Prostate gland (tissue), 2 donors: ENCODE results near the gene TMEM212. TPM values are rescaled to one million over a fixed set of nuclear protein-coding genes. Genes with fewer than 3 reads are reported as not detected.

ENCODE experiments used
- DNase-seq: peaks from one replicate; pipeline ENCODE4 v3.0.0-alpha.2; 2019; ENCODE audit warnings: low spot score
- H3K27ac ChIP-seq, 2 donors: fragments of 200-600 bp; sonication (generic); 2 replicates each; pipeline ENCODE4 v1.5.1; 2017 to 2019
- H3K27me3 ChIP-seq: fragments of 200-600 bp; sonication (generic); replicated peaks from 2 replicates; pipeline ENCODE4 v1.5.1; 2019; ENCODE audit not compliant: insufficient read depth
- H3K36me3 ChIP-seq, 2 donors: fragments of 200-600 bp; sonication (generic); 1 replicate in 1 of 2; 2 replicates in 1 of 2; pipeline versions ENCODE4 v1.5.1 to v1.8.1; 2017 to 2019
- H3K4me1 ChIP-seq: fragments of 200-600 bp; sonication (generic); replicated peaks from 2 replicates; pipeline ENCODE4 v1.5.1; 2019
- H3K4me3 ChIP-seq, 2 donors: fragments of 200-600 bp; sonication (generic); 2 replicates each; pipeline ENCODE4 v1.5.1; 2017 to 2019
- H3K9me3 ChIP-seq: fragments of 200-600 bp; sonication (generic); 2 replicates; pipeline ENCODE4 v1.5.1; 2017
- POLR2A ChIP-seq: fragments of 450-650 bp; IDR thresholded peaks from one replicate; pipeline ENCODE4 v1.6.1; 2016; ENCODE audit warnings: antibody characterized with exemption, mild to moderate bottlenecking
- POLR2AphosphoS5 ChIP-seq: sonication (generic); formaldehyde crosslinking; IDR thresholded peaks from one replicate; pipeline ENCODE4 v1.6.1; 2017; ENCODE audit warnings: antibody characterized with exemption
- WGBS: methylation state at CpG from one replicate; pipeline ENCODE4 v1.1.5; 2018; 5-methylcytosine and 5-hydroxymethylcytosine counted together
- intact Hi-C: fragments of 100-400 bp; cut with DNase I; formaldehyde crosslinking; loops from one replicate; pipeline ENCODE4 v1.14.2; 2022
- total RNA-seq, 2 donors: library from RNA; depleted of rRNA; stranded (reverse); fragments of >200 nt; gene quantifications; one replicate each; pipeline ENCODE4 v1.1.0, GENCODE V29; 2016
- TF ChIP-seq, protein P1 (sequence below), 4 experiments: fragments of 200-600 bp in 2 of 4; fragments of 450-650 bp in 2 of 4; sonication (generic) in 2 of 4; IDR thresholded peaks; 1 replicate in 3 of 4; 2 replicates in 1 of 4; pipeline ENCODE4 v1.5.1; 2016 to 2019; ENCODE audit warnings: antibody characterized with exemption in 4 of 4, mild to moderate bottlenecking in 2 of 4, moderate library complexity in 2 of 4

TMEM212 gene
- total RNA-seq, 2 donors from 2014 or later = not detected

GRCh38 chr3:171860830-171861535 is 17.8 kb downstream of the TMEM212 start:
- intact Hi-C loops = no loop called here
- no peak for DNase-seq
- WGBS = 20% methylated on average over 6 of the region's 6 CpGs
- H3K4me1 ChIP-seq = no peaks in the 10 kb centered on the region
- no peak overlapping the region for H3K4me3 ChIP-seq
- H3K27me3 ChIP-seq = no peaks in the 10 kb centered on the region
- peak; percentile 48 for TF ChIP-seq POLR2AphosphoS5
- no peak for TF ChIP-seq POLR2A
- H3K27ac ChIP-seq = peak overlapping the region in 1 of 2 donors; percentile 4
- no peaks in the 10 kb centered on the region for H3K36me3 ChIP-seq
- H3K9me3 ChIP-seq = no peaks in the 10 kb centered on the region

GRCh38 chr3:171862392-171862791 is 19.2 kb downstream of the TMEM212 start:
- WGBS = 92% methylated on average over 2 of the region's 2 CpGs
- no peaks in the 10 kb centered on the region for H3K36me3 ChIP-seq
- no peaks in the 10 kb centered on the region for H3K9me3 ChIP-seq
- DNase-seq = no peak
- no peak overlapping the region for H3K27ac ChIP-seq
- no peaks in the 10 kb centered on the region for H3K27me3 ChIP-seq
- intact Hi-C loops = no loop called here
- no peak overlapping the region for H3K4me3 ChIP-seq
- H3K4me1 ChIP-seq = no peaks in the 10 kb centered on the region
- TF ChIP-seq, protein P1, sequence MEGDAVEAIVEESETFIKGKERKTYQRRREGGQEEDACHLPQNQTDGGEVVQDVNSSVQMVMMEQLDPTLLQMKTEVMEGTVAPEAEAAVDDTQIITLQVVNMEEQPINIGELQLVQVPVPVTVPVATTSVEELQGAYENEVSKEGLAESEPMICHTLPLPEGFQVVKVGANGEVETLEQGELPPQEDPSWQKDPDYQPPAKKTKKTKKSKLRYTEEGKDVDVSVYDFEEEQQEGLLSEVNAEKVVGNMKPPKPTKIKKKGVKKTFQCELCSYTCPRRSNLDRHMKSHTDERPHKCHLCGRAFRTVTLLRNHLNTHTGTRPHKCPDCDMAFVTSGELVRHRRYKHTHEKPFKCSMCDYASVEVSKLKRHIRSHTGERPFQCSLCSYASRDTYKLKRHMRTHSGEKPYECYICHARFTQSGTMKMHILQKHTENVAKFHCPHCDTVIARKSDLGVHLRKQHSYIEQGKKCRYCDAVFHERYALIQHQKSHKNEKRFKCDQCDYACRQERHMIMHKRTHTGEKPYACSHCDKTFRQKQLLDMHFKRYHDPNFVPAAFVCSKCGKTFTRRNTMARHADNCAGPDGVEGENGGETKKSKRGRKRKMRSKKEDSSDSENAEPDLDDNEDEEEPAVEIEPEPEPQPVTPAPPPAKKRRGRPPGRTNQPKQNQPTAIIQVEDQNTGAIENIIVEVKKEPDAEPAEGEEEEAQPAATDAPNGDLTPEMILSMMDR (IDR thresholded peaks at IDR 0.05) = no peak
- TF ChIP-seq POLR2A = no peak
- no peak for TF ChIP-seq POLR2AphosphoS5

GRCh38 chr3:171862993-171863521 is 19.9 kb downstream of the TMEM212 start:
- H3K36me3 ChIP-seq = no peaks in the 10 kb centered on the region
- 42% methylated on average over 11 of the region's 11 CpGs for WGBS
- intact Hi-C loops = no loop called here
- no peak overlapping the region for H3K4me3 ChIP-seq
- H3K9me3 ChIP-seq = no peaks in the 10 kb centered on the region
- TF ChIP-seq, protein P1 (IDR thresholded peaks at IDR 0.05) = no peak
- TF ChIP-seq POLR2AphosphoS5 (no peak), POLR2A (no peak)
- H3K4me1 ChIP-seq = no peaks in the 10 kb centered on the region
- H3K27me3 ChIP-seq = no peaks in the 10 kb centered on the region
- no peak overlapping the region for H3K27ac ChIP-seq
- DNase-seq = no peak

DNA sequence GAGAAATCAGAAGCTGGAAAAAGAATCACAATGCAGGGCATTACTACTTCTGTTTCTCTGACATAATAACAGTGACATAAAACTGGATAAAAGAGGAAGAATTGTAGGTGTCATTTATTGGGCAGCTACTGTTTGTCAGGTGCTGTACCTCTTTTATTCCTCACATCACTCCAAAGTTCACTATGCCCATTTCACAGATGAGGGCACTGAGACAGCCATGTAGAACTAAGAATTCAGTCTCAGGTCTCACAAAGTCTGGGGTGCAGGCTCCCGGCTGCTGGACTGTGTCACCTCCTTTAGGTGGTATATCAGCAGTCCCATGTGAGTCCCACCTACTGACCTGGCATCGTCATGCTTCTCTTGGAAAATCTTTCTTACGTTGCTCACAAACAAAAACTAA is 20.8 kb downstream of the TMEM212 start:
- Histone ChIP-seq H3K27me3 (no peaks in the 10 kb centered on the region), H3K9me3 (no peaks in the 10 kb centered on the region), H3K4me3 (no peak overlapping the region), H3K4me1 (no peaks in the 10 kb centered on the region), H3K27ac (no peak overlapping the region), H3K36me3 (no peaks in the 10 kb centered on the region)
- TF ChIP-seq POLR2AphosphoS5 (no peak), POLR2A (no peak)
- TF ChIP-seq, protein P1 (IDR thresholded peaks at IDR 0.05) = no peak
- no peak for DNase-seq
- WGBS = 96% methylated on average over 3 of the region's 3 CpGs
- intact Hi-C loops = no loop called here

DNA sequence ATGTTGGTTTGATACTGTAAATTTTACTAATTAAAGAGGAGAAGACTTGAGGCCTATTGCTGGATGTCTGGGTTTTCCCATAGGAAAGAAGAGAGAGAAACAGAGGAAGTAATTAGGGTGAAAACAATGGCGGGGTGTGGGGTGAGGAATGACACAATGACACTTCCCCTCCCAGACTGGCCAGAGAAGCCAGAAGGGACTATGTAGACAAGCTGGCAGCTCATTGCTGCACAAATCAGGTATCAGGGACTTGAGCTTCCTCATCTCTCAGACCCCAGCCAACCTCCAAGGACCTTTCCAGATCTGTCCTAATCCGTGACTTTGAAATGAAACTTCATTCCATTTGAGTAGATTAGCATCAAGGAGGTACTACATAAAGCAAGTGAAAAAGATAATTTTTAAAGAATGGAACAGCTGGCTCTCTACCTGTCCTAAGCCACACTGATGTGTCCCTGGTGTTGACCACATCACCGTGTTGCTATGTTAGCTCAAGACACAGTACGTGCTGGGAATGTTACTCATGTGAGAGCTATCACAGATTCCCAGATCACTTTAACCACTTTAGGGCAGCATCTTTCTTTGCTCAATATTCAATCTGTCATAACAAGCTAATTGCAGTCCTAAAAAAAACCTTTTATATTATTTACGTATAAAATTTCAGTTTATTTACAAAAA is 22.2 kb downstream of the TMEM212 start:
- Histone ChIP-seq H3K9me3 (no peaks in the 10 kb centered on the region), H3K4me3 (no peak overlapping the region), H3K27me3 (no peaks in the 10 kb centered on the region), H3K27ac (no peak overlapping the region), H3K4me1 (no peaks in the 10 kb centered on the region), H3K36me3 (no peaks in the 10 kb centered on the region)
- WGBS = 73% methylated on average over 5 of the region's 5 CpGs
- no peak for DNase-seq
- intact Hi-C loops = no loop called here
- TF ChIP-seq POLR2A (no peak), POLR2AphosphoS5 (no peak)
- TF ChIP-seq, protein P1 (IDR thresholded peaks at IDR 0.05) = no peak
